HS-27A (cell line): ENCODE results near the gene NR3C2.

Experiments
- DNase-seq: peaks from one replicate; pipeline ENCODE4 v3.0.0-alpha.2; 2012; ENCODE audit warnings: low read depth, missing footprints

NR3C2 gene

GRCh38 chr4:148441986-148442831, at the start of gene NR3C2:
NR3C2 (minus strand) TSS chr4:148442414.
- DNase-seq: peak; percentile 95

GRCh38 chr4:148487181-148487580, 45.0 kb upstream of the NR3C2 start:
- no peak for DNase-seq

- no peak for DNase-seq
Measured at GRCh38 chr4:148481636-148482035, 39.4 kb upstream of the NR3C2 start.

GRCh38 chr4:148477276-148477675, 35.1 kb upstream of the NR3C2 start:
- DNase-seq: no peak

GRCh38 chr4:148469938-148470337, 27.7 kb upstream of the NR3C2 start:
- no peak for DNase-seq

- DNase-seq: no peak
Measured at GRCh38 chr4:148454835-148455234, 12.6 kb upstream of the NR3C2 start.

GRCh38 chr4:148453833-148454232, 11.6 kb upstream of the NR3C2 start:
- no peak for DNase-seq

GRCh38 chr4:148452970-148453369, 10.8 kb upstream of the NR3C2 start:
- no peak for DNase-seq

- no peak for DNase-seq
Measured at GRCh38 chr4:148449921-148450320, 7.7 kb upstream of the NR3C2 start.

GRCh38 chr4:148448141-148448540, 5.9 kb upstream of the NR3C2 start:
- no peak for DNase-seq

GRCh38 chr4:148447681-148448080, 5.5 kb upstream of the NR3C2 start:
- no peak for DNase-seq

- no peak for DNase-seq
Measured at GRCh38 chr4:148445860-148446330, 3.7 kb upstream of the NR3C2 start.

GRCh38 chr4:148445071-148445859, 3.1 kb upstream of the NR3C2 start:
- no peak for DNase-seq

- DNase-seq: no peak
Measured at GRCh38 chr4:148444296-148445070, 2.3 kb upstream of the NR3C2 start.

GRCh38 chr4:148443512-148444295, 1.5 kb upstream of the NR3C2 start:
- DNase-seq: no peak

GRCh38 chr4:148442832-148443511, 758 bp upstream of the NR3C2 start:
- no peak for DNase-seq

GRCh38 chr4:148441624-148441985, 609 bp downstream of the NR3C2 start:
- no peak for DNase-seq

- no peak for DNase-seq
Measured at GRCh38 chr4:148438047-148438446, 4.2 kb downstream of the NR3C2 start.

GRCh38 chr4:148437439-148437838, 4.8 kb downstream of the NR3C2 start:
- no peak for DNase-seq

- DNase-seq: no peak
Measured at GRCh38 chr4:148436512-148436911, 5.7 kb downstream of the NR3C2 start.
